Measurements from ENCODE around the gene CXCL16.

Gene CXCL16

DNA sequence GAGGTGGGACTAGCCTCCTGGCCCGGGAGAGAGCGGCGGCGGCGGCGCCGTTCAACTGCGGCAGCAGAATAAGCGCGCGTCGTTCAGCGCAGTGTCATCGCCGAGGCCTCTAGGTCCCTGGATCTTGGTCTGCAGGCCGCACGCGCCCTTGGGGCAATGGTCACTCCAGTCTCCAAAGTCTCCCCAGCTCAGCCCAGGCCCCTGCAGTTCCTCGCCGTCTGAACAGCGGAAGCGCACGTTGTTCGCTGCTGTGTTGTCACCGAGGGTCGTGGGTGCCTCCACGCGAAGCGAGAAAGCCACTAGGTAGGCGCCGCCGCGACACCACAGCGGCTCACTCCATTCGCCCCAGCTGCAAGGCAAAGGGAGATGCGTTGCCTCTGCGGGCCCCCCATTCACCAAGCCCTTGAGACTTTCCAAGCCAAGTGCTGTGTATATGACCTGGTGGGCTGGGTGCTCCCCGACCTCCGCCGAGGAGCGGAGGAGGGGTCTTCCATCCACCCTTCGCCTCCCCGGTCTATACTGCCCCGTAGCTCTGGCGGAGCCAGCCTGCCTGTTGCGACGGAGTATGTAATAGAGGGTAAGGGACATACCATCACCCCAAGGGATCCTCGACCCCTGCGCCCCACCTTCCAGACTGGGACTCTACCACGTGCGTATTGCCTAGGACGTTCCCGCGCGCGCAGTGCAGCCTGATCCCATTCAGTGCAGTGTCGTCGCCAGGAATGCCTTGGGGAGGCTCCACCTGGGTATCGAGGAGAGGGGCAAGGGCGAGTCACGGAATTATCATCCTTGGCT lies 45.8 kb upstream of the CXCL16 start:
- DNase-seq: no peak
- TF ChIP-seq, protein P1, sequence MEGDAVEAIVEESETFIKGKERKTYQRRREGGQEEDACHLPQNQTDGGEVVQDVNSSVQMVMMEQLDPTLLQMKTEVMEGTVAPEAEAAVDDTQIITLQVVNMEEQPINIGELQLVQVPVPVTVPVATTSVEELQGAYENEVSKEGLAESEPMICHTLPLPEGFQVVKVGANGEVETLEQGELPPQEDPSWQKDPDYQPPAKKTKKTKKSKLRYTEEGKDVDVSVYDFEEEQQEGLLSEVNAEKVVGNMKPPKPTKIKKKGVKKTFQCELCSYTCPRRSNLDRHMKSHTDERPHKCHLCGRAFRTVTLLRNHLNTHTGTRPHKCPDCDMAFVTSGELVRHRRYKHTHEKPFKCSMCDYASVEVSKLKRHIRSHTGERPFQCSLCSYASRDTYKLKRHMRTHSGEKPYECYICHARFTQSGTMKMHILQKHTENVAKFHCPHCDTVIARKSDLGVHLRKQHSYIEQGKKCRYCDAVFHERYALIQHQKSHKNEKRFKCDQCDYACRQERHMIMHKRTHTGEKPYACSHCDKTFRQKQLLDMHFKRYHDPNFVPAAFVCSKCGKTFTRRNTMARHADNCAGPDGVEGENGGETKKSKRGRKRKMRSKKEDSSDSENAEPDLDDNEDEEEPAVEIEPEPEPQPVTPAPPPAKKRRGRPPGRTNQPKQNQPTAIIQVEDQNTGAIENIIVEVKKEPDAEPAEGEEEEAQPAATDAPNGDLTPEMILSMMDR (IDR thresholded peaks at IDR 0.05; ENCODE audit: low read depth, low read length): no peak
- Histone ChIP-seq H3K27me3 (peaks cover 50% of the 10 kb centered on the region), H3K36me3 (no peaks in the 10 kb centered on the region), H3K4me3 (ENCODE audit: low read depth, low read length) (no peak overlapping the region), H3K4me1 (no peaks in the 10 kb centered on the region), H3K9me3 (no peaks in the 10 kb centered on the region)

DNA sequence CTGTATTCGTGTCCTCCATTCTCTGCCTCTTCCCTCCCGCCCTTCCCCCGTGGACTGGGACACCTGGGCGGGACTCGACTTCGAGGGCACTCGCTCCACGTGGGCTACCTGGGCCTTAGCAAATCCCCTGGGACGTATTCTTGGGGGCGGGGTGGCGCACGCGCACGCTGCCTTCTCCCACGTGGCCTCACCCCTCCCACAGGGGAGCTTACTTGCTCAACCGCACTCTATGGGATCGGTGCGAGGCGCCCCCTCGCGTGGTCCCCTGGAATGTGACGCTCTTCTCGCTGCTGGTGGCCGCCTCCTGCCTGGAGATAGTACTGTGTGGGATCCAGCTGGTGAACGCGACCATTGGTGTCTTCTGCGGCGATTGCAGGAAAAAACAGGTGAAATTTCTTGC lies 42.9 kb upstream of the CXCL16 start:
- peaks cover 59% of the 10 kb centered on the region for H3K27me3 ChIP-seq
- TF ChIP-seq, protein P1 (IDR thresholded peaks at IDR 0.05; ENCODE audit: low read depth, low read length): no peak
- H3K36me3 ChIP-seq: no peaks in the 10 kb centered on the region
- H3K9me3 ChIP-seq: no peaks in the 10 kb centered on the region
- no peak for DNase-seq
- no peak overlapping the region for H3K4me3 ChIP-seq (ENCODE audit: low read depth, low read length)
- no peaks in the 10 kb centered on the region for H3K4me1 ChIP-seq

DNA sequence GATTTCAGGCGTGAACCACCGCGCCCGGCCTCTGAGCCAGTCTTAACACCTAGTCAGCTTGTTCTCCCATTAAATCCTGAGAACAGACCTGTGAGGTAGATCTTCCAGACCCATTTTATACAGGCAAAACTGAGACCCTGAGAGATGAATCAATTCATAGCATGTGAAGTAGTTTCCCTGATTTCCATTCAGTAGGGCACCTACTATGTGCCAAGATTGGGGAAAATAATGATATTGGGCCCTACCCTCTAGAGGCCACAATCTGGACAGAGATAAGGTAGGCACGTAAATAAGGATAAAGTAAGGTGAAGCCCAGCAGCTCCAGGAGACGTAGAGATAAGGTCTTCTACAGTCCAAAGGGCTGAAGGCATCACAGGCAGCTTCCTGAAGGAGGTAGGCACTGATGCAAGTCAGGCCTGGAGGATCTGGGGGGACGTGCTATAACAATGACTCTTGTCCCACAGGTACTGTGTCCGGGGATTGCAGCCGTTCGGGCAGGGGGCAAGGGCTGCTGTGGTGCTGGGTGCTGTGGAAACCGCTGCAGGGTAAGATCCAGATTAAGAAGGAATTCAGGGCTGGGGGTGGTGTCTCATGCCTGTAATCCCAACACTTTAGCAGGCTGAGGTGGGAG lies 40.7 kb upstream of the CXCL16 start:
- no peak for DNase-seq
- H3K4me1 ChIP-seq: no peaks in the 10 kb centered on the region
- no peaks in the 10 kb centered on the region for H3K9me3 ChIP-seq
- TF ChIP-seq, protein P1 (IDR thresholded peaks at IDR 0.05; ENCODE audit: low read depth, low read length): no peak
- no peaks in the 10 kb centered on the region for H3K36me3 ChIP-seq
- peaks cover 45% of the 10 kb centered on the region for H3K27me3 ChIP-seq
- no peak overlapping the region for H3K4me3 ChIP-seq (ENCODE audit: low read depth, low read length)

DNA sequence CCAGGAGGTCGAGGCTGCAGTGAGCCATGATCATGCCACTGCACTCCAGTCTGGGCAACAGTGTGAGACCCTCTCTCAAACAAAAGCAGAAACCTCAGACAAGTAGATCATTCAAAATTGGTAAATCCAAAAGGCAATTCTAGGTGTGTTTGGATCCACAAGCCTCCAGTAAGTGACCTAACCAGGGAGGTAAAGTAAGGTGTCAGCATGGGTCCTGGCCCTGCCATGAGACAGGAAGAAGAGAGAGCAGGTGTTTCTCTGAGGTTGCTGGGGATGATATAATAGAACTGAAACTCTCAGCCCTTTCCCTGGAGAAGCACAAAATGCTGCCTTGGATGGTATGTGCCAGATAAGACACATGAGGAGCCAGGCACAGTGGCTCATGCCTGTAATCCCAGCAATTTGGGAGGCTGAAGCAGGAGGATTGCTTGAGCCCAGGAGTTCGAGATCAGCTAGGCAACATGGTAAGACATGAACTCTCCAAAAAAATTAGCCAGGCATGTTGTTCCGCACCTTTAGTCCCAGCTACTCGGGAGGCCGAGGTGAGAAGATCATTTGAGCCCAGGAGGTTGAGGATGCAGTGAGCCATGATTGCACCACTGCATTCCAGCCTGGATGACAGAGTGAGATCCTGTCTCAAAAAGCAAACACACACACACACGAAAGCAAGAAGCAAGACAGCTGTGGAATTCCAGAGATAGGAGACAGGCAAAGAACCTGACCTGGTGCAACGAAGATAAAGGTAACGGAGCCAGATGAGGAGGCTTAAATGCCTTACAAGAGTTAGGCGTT lies 38.4 kb upstream of the CXCL16 start:
- Histone ChIP-seq H3K36me3 (no peaks in the 10 kb centered on the region), H3K4me1 (no peaks in the 10 kb centered on the region), H3K4me3 (ENCODE audit: low read depth, low read length) (no peak overlapping the region), H3K9me3 (no peaks in the 10 kb centered on the region), H3K27me3 (peaks cover 38% of the 10 kb centered on the region)
- TF ChIP-seq, protein P1 (IDR thresholded peaks at IDR 0.05; ENCODE audit: low read depth, low read length): no peak
- no peak for DNase-seq

DNA sequence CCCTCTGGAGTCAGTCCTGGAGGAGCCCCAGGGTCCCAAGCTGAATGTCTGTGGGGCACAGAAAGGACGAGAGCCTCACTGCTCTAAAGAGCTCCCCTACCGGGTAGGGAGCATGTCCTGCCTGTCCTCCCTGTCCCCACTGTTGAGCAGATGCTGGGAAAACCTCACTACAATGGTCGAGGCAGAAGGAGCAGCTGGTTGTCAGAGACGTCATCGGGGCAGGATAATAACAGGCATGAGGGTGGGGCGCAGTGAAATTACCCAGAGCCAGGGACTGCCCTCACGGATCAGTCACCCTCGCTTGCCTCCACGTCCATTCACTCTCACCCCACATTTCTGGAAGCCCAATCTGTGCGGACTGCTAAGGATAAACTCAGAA lies 32.5 kb upstream of the CXCL16 start:
- Histone ChIP-seq H3K27me3 (peaks cover 34% of the 10 kb centered on the region), H3K9me3 (no peaks in the 10 kb centered on the region), H3K4me3 (ENCODE audit: low read depth, low read length) (no peak overlapping the region), H3K4me1 (no peaks in the 10 kb centered on the region), H3K36me3 (no peaks in the 10 kb centered on the region)
- no peak for DNase-seq
- TF ChIP-seq, protein P1 (IDR thresholded peaks at IDR 0.05; ENCODE audit: low read depth, low read length): no peak
